DND-41 (cell line): ENCODE results near the gene LMF2.

Experiments used
- CTCF ChIP-seq: IDR thresholded peaks from 2 replicates; pipeline ENCODE4 v1.5.1; 2012; ENCODE audit warnings: borderline replicate concordance, low read length, moderate library complexity, mild to moderate bottlenecking; ENCODE audit not compliant: poor library complexity, severe bottlenecking; ENCODE audit errors: extremely low read depth
- EZH2 ChIP-seq: IDR thresholded peaks from 3 replicates; pipeline ENCODE4 v1.6.1; 2012; ENCODE audit warnings: borderline replicate concordance, low read depth, mild to moderate bottlenecking, moderate library complexity, low read length, inconsistent platforms; ENCODE audit not compliant: severe bottlenecking

- TF ChIP-seq CTCF (no peak), EZH2 (no peak)
Observed at GRCh38 chr22:50500452-50500851, 7.0 kb downstream of the LMF2 start.
